ENCODE measurements around the gene FHIT. TPM values are rescaled to one million over a fixed set of nuclear protein-coding genes. Genes with fewer than 3 reads are reported as not detected.

The FHIT gene
- total and polyA plus RNA-seq, 11 donors = 4.2 to 26.8 (median 16.5) TPM

DNA sequence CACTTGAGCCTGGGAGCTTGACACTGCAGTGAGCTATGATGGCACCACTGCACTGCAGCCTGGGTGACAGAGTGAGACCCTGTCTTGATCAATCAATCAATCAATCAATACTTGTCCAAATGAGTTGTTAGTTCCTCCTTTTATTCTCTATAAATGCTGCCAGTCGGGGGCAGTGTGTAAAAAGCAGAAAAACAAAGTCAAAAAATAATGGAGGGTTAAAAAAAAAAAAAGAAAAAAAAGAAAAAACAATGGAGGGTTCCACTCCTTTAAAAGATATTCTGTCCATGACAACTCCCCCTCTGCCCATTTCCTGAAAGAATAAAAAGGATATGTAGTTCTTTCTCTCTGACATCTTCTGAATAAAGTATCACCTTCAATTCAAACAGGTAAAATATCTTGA lies 1068.6 kb downstream of the FHIT start:
- Histone ChIP-seq H3K27ac (no peak overlapping the region), H3K36me3 (no peaks in the 10 kb centered on the region), H3K4me1 (no peaks in the 10 kb centered on the region), H3K27me3 (no peaks in the 10 kb centered on the region), H3K4me3 (no peak overlapping the region), H3K9me3 (no peaks in the 10 kb centered on the region)
- WGBS, 4 donors = 65 to 82% (median 73%) methylated on average over 1 of the region's 1 CpG
- ATAC-seq (no peak), DNase-seq (no peak)
- intact Hi-C loops (cut with DNase I) = no loop called here
- TF ChIP-seq, protein P1, sequence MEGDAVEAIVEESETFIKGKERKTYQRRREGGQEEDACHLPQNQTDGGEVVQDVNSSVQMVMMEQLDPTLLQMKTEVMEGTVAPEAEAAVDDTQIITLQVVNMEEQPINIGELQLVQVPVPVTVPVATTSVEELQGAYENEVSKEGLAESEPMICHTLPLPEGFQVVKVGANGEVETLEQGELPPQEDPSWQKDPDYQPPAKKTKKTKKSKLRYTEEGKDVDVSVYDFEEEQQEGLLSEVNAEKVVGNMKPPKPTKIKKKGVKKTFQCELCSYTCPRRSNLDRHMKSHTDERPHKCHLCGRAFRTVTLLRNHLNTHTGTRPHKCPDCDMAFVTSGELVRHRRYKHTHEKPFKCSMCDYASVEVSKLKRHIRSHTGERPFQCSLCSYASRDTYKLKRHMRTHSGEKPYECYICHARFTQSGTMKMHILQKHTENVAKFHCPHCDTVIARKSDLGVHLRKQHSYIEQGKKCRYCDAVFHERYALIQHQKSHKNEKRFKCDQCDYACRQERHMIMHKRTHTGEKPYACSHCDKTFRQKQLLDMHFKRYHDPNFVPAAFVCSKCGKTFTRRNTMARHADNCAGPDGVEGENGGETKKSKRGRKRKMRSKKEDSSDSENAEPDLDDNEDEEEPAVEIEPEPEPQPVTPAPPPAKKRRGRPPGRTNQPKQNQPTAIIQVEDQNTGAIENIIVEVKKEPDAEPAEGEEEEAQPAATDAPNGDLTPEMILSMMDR (IDR thresholded peaks at IDR 0.05) = no peak
- no peak for TF ChIP-seq POLR2A (IDR thresholded peaks at IDR 0.05)

DNA sequence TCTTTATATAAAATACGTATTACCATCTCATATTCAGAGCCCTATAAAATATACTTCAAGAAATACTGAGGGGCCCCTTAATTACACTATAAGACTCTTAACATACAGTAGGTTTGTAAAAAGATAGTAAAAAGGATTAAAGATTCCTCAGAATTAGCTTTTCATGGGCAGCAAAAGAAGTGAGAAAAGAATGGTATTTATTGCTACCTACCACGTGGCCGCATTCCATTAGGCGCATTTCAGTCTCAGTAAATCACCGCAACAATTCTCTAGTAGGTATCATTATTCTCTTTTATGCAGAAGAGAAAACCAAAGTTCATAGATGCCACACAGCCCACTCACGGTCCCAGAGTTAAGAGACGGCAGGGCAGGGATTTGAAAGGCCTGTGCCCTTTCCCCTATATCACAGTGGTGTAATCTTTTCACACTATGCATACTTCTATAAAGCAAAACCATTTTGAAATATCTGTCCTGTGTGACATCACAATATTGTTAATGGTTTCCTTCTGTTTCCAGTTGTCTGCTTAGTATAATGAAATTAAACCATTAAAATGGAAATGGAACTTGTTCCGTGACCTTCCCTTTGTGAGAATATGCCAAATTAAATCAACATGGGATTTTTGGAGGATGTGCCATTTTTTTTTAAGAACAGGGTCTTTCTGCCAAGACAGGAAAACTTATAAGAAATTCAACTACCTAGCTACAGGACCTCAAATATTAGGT lies 1072.2 kb downstream of the FHIT start:
- intact Hi-C loops (cut with DNase I) = no loop called here
- 88 to 94% (median 91%) methylated on average over 8 of the region's 8 CpGs for WGBS, 4 donors
- no peaks in the 10 kb centered on the region for H3K27me3 ChIP-seq
- H3K9me3 ChIP-seq = no peaks in the 10 kb centered on the region
- no peak overlapping the region for H3K27ac ChIP-seq
- DNase-seq = no peak
- no peak for ATAC-seq
- H3K4me1 ChIP-seq = no peaks in the 10 kb centered on the region
- TF ChIP-seq POLR2A (IDR thresholded peaks at IDR 0.05) = no peak
- TF ChIP-seq, protein P1 (IDR thresholded peaks at IDR 0.05) = no peak
- H3K4me3 ChIP-seq = no peak overlapping the region
- H3K36me3 ChIP-seq = no peaks in the 10 kb centered on the region

DNA sequence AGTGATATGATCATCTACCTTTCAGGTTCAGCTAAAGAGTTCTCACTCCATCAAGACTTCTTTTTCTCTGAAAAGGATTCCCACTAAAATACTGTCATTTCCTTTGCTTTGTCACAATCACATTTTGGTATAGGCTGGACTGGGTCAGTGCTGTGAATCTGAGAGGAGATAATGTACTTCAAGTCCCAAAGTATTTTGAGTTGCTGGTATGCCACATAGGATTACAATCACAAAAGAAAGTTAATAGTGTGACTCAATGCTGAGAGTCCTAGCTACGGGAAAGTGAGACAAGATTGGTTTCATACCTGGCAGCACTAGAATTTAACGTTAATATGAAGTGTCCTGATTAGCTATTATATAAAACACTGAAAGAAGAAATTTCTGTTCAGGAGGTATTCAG lies 1073.5 kb downstream of the FHIT start:
- no peaks in the 10 kb centered on the region for H3K27me3 ChIP-seq
- 87 to 88% (median 87%) methylated on average over 2 of the region's 2 CpGs for WGBS, 4 donors
- H3K4me1 ChIP-seq = no peaks in the 10 kb centered on the region
- TF ChIP-seq, protein P1 (IDR thresholded peaks at IDR 0.05) = no peak
- no peak for TF ChIP-seq POLR2A (IDR thresholded peaks at IDR 0.05)
- no peak overlapping the region for H3K4me3 ChIP-seq
- DNase-seq (no peak), ATAC-seq (no peak)
- H3K9me3 ChIP-seq = no peaks in the 10 kb centered on the region
- H3K36me3 ChIP-seq = no peaks in the 10 kb centered on the region
- H3K27ac ChIP-seq = no peak overlapping the region
- intact Hi-C loops (cut with DNase I) = no loop called here

DNA sequence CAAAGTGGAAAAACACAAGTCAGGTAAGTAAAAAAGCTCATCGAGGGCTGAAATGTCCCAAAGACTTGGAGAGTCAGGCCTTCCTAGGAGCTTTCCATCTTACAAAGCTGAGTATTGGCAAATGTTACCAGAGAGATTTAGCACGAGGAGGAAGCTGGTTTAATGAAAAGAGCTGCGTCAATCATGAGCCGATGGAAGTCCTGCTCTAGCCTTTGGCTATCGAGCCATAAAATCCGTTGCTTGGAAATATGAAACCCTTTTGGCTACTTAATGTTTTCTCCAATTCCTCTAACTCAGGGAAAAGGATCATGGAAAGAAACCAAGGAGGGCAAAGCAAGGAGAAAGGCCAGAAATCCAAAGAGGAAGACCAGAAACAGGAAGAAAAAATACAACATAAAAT lies 1074.6 kb downstream of the FHIT start:
- TF ChIP-seq, protein P1 (IDR thresholded peaks at IDR 0.05) = no peak
- no peak for TF ChIP-seq POLR2A (IDR thresholded peaks at IDR 0.05)
- no peaks in the 10 kb centered on the region for H3K9me3 ChIP-seq
- no peak for DNase-seq
- no peak overlapping the region for H3K4me3 ChIP-seq
- H3K27me3 ChIP-seq = no peaks in the 10 kb centered on the region
- no peaks in the 10 kb centered on the region for H3K36me3 ChIP-seq
- H3K27ac ChIP-seq = no peak overlapping the region
- WGBS, 4 donors = 79 to 93% (median 85%) methylated on average over 6 of the region's 6 CpGs
- no peaks in the 10 kb centered on the region for H3K4me1 ChIP-seq
- intact Hi-C loops (cut with DNase I) = no loop called here
- no peak for ATAC-seq
